Tibial nerve (tissue), 4 donors: ENCODE measurements around the gene STIMATE.

Experiments
- EP300 ChIP-seq, 2 donors: sonication (generic); formaldehyde crosslinking; IDR thresholded peaks; one replicate each; pipeline ENCODE4 v1.6.1; 2017; ENCODE audit warnings: antibody characterized with exemption in 2 of 2, mild to moderate bottlenecking in 1 of 2
- POLR2A ChIP-seq, 2 donors: fragments of 450-650 bp; IDR thresholded peaks; one replicate each; pipeline ENCODE4 v1.6.1; 2017; ENCODE audit warnings: antibody characterized with exemption in 2 of 2, mild to moderate bottlenecking in 2 of 2, moderate library complexity in 2 of 2
- TF ChIP-seq, protein P1 (sequence below), 5 experiments: fragments of 200-600 bp in 3 of 5; fragments of 450-650 bp in 2 of 5; sonication (generic) in 3 of 5; IDR thresholded peaks; one replicate each; pipeline ENCODE4 v1.5.1; 2016 to 2019; ENCODE audit warnings: antibody characterized with exemption in 5 of 5, mild to moderate bottlenecking in 3 of 5, moderate library complexity in 2 of 5

- TF ChIP-seq, protein P1, sequence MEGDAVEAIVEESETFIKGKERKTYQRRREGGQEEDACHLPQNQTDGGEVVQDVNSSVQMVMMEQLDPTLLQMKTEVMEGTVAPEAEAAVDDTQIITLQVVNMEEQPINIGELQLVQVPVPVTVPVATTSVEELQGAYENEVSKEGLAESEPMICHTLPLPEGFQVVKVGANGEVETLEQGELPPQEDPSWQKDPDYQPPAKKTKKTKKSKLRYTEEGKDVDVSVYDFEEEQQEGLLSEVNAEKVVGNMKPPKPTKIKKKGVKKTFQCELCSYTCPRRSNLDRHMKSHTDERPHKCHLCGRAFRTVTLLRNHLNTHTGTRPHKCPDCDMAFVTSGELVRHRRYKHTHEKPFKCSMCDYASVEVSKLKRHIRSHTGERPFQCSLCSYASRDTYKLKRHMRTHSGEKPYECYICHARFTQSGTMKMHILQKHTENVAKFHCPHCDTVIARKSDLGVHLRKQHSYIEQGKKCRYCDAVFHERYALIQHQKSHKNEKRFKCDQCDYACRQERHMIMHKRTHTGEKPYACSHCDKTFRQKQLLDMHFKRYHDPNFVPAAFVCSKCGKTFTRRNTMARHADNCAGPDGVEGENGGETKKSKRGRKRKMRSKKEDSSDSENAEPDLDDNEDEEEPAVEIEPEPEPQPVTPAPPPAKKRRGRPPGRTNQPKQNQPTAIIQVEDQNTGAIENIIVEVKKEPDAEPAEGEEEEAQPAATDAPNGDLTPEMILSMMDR (IDR thresholded peaks at IDR 0.05) = peak in 1 of 5 experiments; percentile 17
- TF ChIP-seq POLR2A (IDR thresholded peaks at IDR 0.05) (peak; percentile 37 to 74), EP300 (IDR thresholded peaks at IDR 0.05) (peak in 1 of 2 donors; percentile 65)
Measured at GRCh38 chr3:52897130-52898122, at the start of gene STIMATE.
